ENCODE data around the gene ARAF. TPM values are rescaled to one million over a fixed set of nuclear protein-coding genes. Genes with fewer than 3 reads are reported as not detected.

Gene ARAF
- total and polyA plus RNA-seq, 9 donors = 22.8 to 51.7 (median 43.9) TPM

GRCh38 chrX:47529548-47529947 is 31.5 kb upstream of the ARAF start:
- WGBS (ENCODE audit: insufficient coverage) = 90% methylated on average over 2 of the region's 8 CpGs

DNA sequence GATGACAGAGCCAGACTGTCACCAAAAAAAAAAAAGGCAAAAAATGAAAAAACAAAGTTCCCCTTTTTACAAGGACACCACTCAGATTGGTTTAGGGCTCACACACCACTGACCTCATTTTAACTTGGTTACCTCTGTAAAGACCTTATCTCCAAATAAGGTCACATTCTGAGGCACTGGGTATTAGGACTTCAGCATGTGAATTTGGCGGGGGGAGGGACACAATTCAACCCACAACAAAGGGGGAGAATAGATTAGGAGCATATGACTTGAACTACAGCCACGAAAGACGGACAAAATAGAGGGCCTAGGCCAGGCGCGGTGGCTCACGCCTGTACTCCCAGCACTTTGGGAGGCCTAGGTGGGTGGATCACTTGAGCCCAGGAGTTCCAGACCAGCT is 31.0 kb upstream of the ARAF start:
- H3K4me1 ChIP-seq (ENCODE audit: control insufficient read depth, insufficient read depth, low read length) = no peaks in the 10 kb centered on the region
- 94% methylated on average over 3 of the region's 6 CpGs for WGBS (ENCODE audit: insufficient coverage)
- no peak for DNase-seq

More at GRCh38 chrX:47529548-47529947, 31.5 kb upstream of the ARAF start:
- Histone ChIP-seq H3K9me3 (replicated peaks; ENCODE audit: control insufficient read depth, low read depth, low read length) (no peaks in the 10 kb centered on the region), H3K4me1 (ENCODE audit: control insufficient read depth, insufficient read depth, low read length) (no peaks in the 10 kb centered on the region), H3K36me3 (ENCODE audit: control insufficient read depth, insufficient read depth, low read length) (no peaks in the 10 kb centered on the region), H3K4me3 (ENCODE audit: low read length) (no peak overlapping the region), H3K27me3 (ENCODE audit: control insufficient read depth, insufficient read depth, low read length) (no peaks in the 10 kb centered on the region), H3K27ac (ENCODE audit: low read length) (no peak overlapping the region)
- DNase-seq = no peak

DNA sequence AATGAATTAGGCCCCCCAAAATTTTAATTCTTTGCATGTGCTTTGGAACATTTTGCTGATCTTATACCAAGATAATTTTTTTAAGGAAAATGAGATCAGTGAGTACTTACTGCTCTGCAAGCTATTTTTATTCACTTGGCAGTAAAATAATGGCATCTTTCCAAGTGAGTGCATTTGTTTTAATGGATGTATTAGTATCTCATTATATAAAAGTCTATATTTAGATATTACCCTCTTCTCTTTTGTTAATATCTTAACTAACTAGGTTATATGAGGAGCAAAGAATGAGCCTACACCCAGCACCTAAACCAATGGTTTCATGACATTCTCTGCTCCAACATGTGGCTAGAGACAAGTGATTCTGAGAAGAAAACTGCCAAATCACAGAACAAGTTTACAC is 21.1 kb upstream of the ARAF start:
- H3K27ac ChIP-seq (ENCODE audit: low read length) = peak overlapping the region; percentile 45
- H3K9me3 ChIP-seq (replicated peaks; ENCODE audit: control insufficient read depth, low read depth, low read length) = peaks cover 2% of the 10 kb centered on the region
- DNase-seq = peak; percentile 80
- H3K4me3 ChIP-seq (ENCODE audit: low read length) = no peak overlapping the region
- no peaks in the 10 kb centered on the region for H3K36me3 ChIP-seq (ENCODE audit: control insufficient read depth, insufficient read depth, low read length)
- peaks cover 7% of the 10 kb centered on the region for H3K4me1 ChIP-seq (ENCODE audit: control insufficient read depth, insufficient read depth, low read length)
- H3K27me3 ChIP-seq (ENCODE audit: control insufficient read depth, insufficient read depth, low read length) = no peaks in the 10 kb centered on the region

More for the DNA sequence above, 31.0 kb upstream of the ARAF start:
- Histone ChIP-seq H3K36me3 (ENCODE audit: control insufficient read depth, insufficient read depth, low read length) (no peaks in the 10 kb centered on the region), H3K27ac (ENCODE audit: low read length) (no peak overlapping the region), H3K4me3 (ENCODE audit: low read length) (no peak overlapping the region), H3K9me3 (replicated peaks; ENCODE audit: control insufficient read depth, low read depth, low read length) (no peaks in the 10 kb centered on the region), H3K27me3 (ENCODE audit: control insufficient read depth, insufficient read depth, low read length) (no peaks in the 10 kb centered on the region)

GRCh38 chrX:47540754-47541538 is 20.1 kb upstream of the ARAF start:
- peaks cover 2% of the 10 kb centered on the region for H3K9me3 ChIP-seq (replicated peaks; ENCODE audit: control insufficient read depth, low read depth, low read length)
- DNase-seq = peak; percentile 98
- H3K27ac ChIP-seq (ENCODE audit: low read length) = peak overlapping the region; percentile 86
- no peak overlapping the region for H3K4me3 ChIP-seq (ENCODE audit: low read length)
- H3K27me3 ChIP-seq (ENCODE audit: control insufficient read depth, insufficient read depth, low read length) = no peaks in the 10 kb centered on the region
- no peaks in the 10 kb centered on the region for H3K36me3 ChIP-seq (ENCODE audit: control insufficient read depth, insufficient read depth, low read length)
- WGBS (ENCODE audit: insufficient coverage) = 37% methylated on average over 8 of the region's 15 CpGs
- H3K4me1 ChIP-seq (ENCODE audit: control insufficient read depth, insufficient read depth, low read length) = peaks cover 7% of the 10 kb centered on the region

DNA sequence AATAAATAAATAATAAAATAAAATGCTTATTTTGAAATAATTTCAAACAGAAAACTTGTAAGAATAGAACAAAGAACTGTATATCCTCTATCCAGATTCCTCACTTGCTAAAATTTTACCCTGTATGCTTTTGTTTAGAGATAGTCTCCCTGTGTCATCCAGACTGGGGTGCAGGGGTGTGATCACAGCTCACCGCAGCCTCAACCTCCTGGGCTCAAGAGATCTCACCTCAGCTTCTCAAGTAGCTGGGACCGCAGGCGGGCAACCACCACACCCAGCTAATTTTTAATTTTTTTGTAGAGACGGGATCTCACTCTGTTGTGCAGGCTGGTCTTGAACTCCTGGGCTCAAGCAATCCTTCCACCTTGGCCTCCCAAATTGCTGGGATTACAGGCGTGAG is 17.5 kb upstream of the ARAF start:
- H3K27me3 ChIP-seq (ENCODE audit: control insufficient read depth, insufficient read depth, low read length) = no peaks in the 10 kb centered on the region
- DNase-seq = no peak
- no peaks in the 10 kb centered on the region for H3K36me3 ChIP-seq (ENCODE audit: control insufficient read depth, insufficient read depth, low read length)
- WGBS (ENCODE audit: insufficient coverage) = 89% methylated on average over 4 of the region's 5 CpGs
- no peak overlapping the region for H3K27ac ChIP-seq (ENCODE audit: low read length)
- H3K4me1 ChIP-seq (ENCODE audit: control insufficient read depth, insufficient read depth, low read length) = peaks cover 7% of the 10 kb centered on the region
- no peaks in the 10 kb centered on the region for H3K9me3 ChIP-seq (replicated peaks; ENCODE audit: control insufficient read depth, low read depth, low read length)
- H3K4me3 ChIP-seq (ENCODE audit: low read length) = no peak overlapping the region

- Histone ChIP-seq H3K4me3 (ENCODE audit: low read length) (peak overlapping the region; percentile 59), H3K36me3 (ENCODE audit: control insufficient read depth, insufficient read depth, low read length) (no peaks in the 10 kb centered on the region), H3K27me3 (ENCODE audit: control insufficient read depth, insufficient read depth, low read length) (no peaks in the 10 kb centered on the region), H3K27ac (ENCODE audit: low read length) (peak overlapping the region; percentile 91), H3K9me3 (replicated peaks; ENCODE audit: control insufficient read depth, low read depth, low read length) (no peaks in the 10 kb centered on the region), H3K4me1 (ENCODE audit: control insufficient read depth, insufficient read depth, low read length) (peaks cover 5% of the 10 kb centered on the region)
- 38% methylated on average over 17 of the region's 20 CpGs for WGBS (ENCODE audit: insufficient coverage)
- peak; percentile 97 for DNase-seq
Measured at GRCh38 chrX:47556045-47556623, 4.9 kb upstream of the ARAF start.

GRCh38 chrX:47558436-47558835 is 2.6 kb upstream of the ARAF start:
- peaks cover 10% of the 10 kb centered on the region for H3K36me3 ChIP-seq (ENCODE audit: control insufficient read depth, insufficient read depth, low read length)
- no CpG with 5 or more reads among the region's 3 CpGs for WGBS (ENCODE audit: insufficient coverage)
- no peak overlapping the region for H3K27ac ChIP-seq (ENCODE audit: low read length)
- H3K27me3 ChIP-seq (ENCODE audit: control insufficient read depth, insufficient read depth, low read length) = no peaks in the 10 kb centered on the region
- DNase-seq = no peak
- no peaks in the 10 kb centered on the region for H3K9me3 ChIP-seq (replicated peaks; ENCODE audit: control insufficient read depth, low read depth, low read length)
- peaks cover 12% of the 10 kb centered on the region for H3K4me1 ChIP-seq (ENCODE audit: control insufficient read depth, insufficient read depth, low read length)
- H3K4me3 ChIP-seq (ENCODE audit: low read length) = no peak overlapping the region

- Histone ChIP-seq H3K4me1 (ENCODE audit: control insufficient read depth, insufficient read depth, low read length) (peaks cover 12% of the 10 kb centered on the region), H3K9me3 (replicated peaks; ENCODE audit: control insufficient read depth, low read depth, low read length) (no peaks in the 10 kb centered on the region), H3K4me3 (ENCODE audit: low read length) (peak overlapping the region; percentile 73), H3K36me3 (ENCODE audit: control insufficient read depth, insufficient read depth, low read length) (peaks cover 27% of the 10 kb centered on the region), H3K27ac (ENCODE audit: low read length) (peak overlapping the region; percentile 76), H3K27me3 (ENCODE audit: control insufficient read depth, insufficient read depth, low read length) (no peaks in the 10 kb centered on the region)
- no peak for DNase-seq
- 33% methylated on average over 10 of the region's 15 CpGs for whole genome bisulfite sequencing (ENCODE audit: insufficient coverage)
Measured at GRCh38 chrX:47560179-47560933, 649 bp upstream of the ARAF start.

DNA sequence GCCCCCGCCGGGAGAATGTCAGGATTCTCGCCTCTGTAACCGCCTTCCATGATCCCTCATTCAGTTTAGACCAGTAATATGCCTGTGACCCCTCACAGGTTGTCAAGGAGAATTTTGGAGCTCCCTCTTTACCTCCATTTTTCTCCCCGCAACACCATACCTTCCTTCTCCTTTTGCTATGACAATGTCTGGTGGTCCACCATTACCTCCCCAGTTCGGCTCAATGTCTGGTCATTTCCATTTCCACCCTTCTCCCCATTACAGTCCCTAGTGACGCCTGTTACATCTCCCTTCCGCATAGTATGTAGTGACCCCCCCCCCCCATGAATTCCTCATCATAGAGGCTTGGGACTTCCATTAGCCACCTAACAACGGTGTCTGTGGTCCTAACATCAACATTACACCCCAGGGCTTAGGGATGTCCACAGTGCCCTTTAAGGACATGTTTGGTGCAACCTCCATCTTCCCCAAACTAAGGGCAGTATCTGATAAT is 700 bp downstream of the ARAF start:
- Histone ChIP-seq H3K27ac (ENCODE audit: low read length) (peak overlapping the region; percentile 96), H3K27me3 (ENCODE audit: control insufficient read depth, insufficient read depth, low read length) (no peaks in the 10 kb centered on the region), H3K4me3 (ENCODE audit: low read length) (peak overlapping the region; percentile 73), H3K4me1 (ENCODE audit: control insufficient read depth, insufficient read depth, low read length) (peaks cover 12% of the 10 kb centered on the region), H3K9me3 (replicated peaks; ENCODE audit: control insufficient read depth, low read depth, low read length) (no peaks in the 10 kb centered on the region), H3K36me3 (ENCODE audit: control insufficient read depth, insufficient read depth, low read length) (peaks cover 30% of the 10 kb centered on the region)
- no peak for DNase-seq
- WGBS (ENCODE audit: insufficient coverage) = 33% methylated on average over 9 of the region's 9 CpGs

GRCh38 chrX:47562615-47563243 is 1.7 kb downstream of the ARAF start:
- Histone ChIP-seq H3K4me1 (ENCODE audit: control insufficient read depth, insufficient read depth, low read length) (peaks cover 12% of the 10 kb centered on the region), H3K27ac (ENCODE audit: low read length) (no peak overlapping the region), H3K27me3 (ENCODE audit: control insufficient read depth, insufficient read depth, low read length) (no peaks in the 10 kb centered on the region), H3K36me3 (ENCODE audit: control insufficient read depth, insufficient read depth, low read length) (peaks cover 30% of the 10 kb centered on the region), H3K9me3 (replicated peaks; ENCODE audit: control insufficient read depth, low read depth, low read length) (no peaks in the 10 kb centered on the region), H3K4me3 (ENCODE audit: low read length) (no peak overlapping the region)
- no peak for DNase-seq
- 65% methylated on average over 7 of the region's 13 CpGs for WGBS (ENCODE audit: insufficient coverage)
